Dermis blood vessel endothelial cell (primary cell): Measurements from ENCODE around the gene CD276. TPM values are rescaled to one million over a fixed set of nuclear protein-coding genes. Genes with fewer than 3 reads are reported as not detected.

ENCODE experiments used
- total RNA-seq: library from RNA; depleted of rRNA; stranded (reverse); fragments of >200 nt; gene quantifications from 2 replicates; pipeline ENCODE4 v1.2.3, GENCODE V29; 2014

The CD276 gene
- total RNA-seq, 1 donor from 2014 or later, result 43.6 TPM

Other genes starting within 250 kb of the CD276 start
- gene REC114, start 241.2 kb upstream of the CD276 start, total RNA-seq, result not detected in 2 replicates
- gene NPTN, start 51.0 kb upstream of the CD276 start, total RNA-seq, result 102 and 136 TPM in 2 replicates
- gene INSYN1, start 69.0 kb downstream of the CD276 start, total RNA-seq, result not detected in 2 replicates
- gene TBC1D21, start 189.2 kb downstream of the CD276 start, total RNA-seq, result not detected in 2 replicates
- 0.68 and 0.70 TPM in 2 replicates for gene LOXL1, start 242.1 kb downstream of the CD276 start, total RNA-seq